Karpas-422 (cell line): ENCODE measurements around the gene USO1. TPM values are rescaled to one million over a fixed set of nuclear protein-coding genes. Genes with fewer than 3 reads are reported as not detected.

Experiments used
- DNase-seq: peaks from one replicate; pipeline ENCODE4 v3.0.0-alpha.2; 2015
- H2AFZ ChIP-seq: fragments of 200-600 bp; sonication (generic); 2 replicates; pipeline ENCODE4 v1.6.1; 2014; ENCODE audit warnings: antibody characterized with exemption, low read length, mixed read lengths
- H3K27ac ChIP-seq: fragments of 200-600 bp; sonication (generic); 2 replicates; pipeline ENCODE4 v1.5.1; 2014; ENCODE audit warnings: mild to moderate bottlenecking, low read length, moderate library complexity
- H3K27me3 ChIP-seq: fragments of 200-600 bp; sonication (generic); 2 replicates; pipeline ENCODE4 v1.6.1; 2014; ENCODE audit warnings: low read length, mixed read lengths
- H3K36me3 ChIP-seq: fragments of 200-600 bp; sonication (generic); 2 replicates; pipeline ENCODE4 v1.6.1; 2014; ENCODE audit warnings: low read length, mixed read lengths; ENCODE audit not compliant: insufficient read depth
- H3K4me1 ChIP-seq: fragments of 200-600 bp; sonication (generic); 2 replicates; pipeline ENCODE4 v1.6.1; 2014; ENCODE audit warnings: mild to moderate bottlenecking, low read length, mixed read lengths
- H3K4me2 ChIP-seq: fragments of 200-600 bp; sonication (generic); 2 replicates; pipeline ENCODE4 v1.6.1; 2014; ENCODE audit warnings: low read length, low read depth, mild to moderate bottlenecking; ENCODE audit not compliant: poor library complexity, severe bottlenecking
- H3K4me3 ChIP-seq: fragments of 200-600 bp; sonication (generic); 2 replicates; pipeline ENCODE4 v1.5.1; 2014; ENCODE audit warnings: mild to moderate bottlenecking, antibody characterized with exemption, low read length, mixed read lengths
- H3K79me2 ChIP-seq: fragments of 200-600 bp; sonication (generic); 2 replicates; pipeline ENCODE4 v1.6.1; 2014; ENCODE audit warnings: mild to moderate bottlenecking, low read length, mixed read lengths
- H3K9ac ChIP-seq: fragments of 200-600 bp; sonication (generic); 2 replicates; pipeline ENCODE4 v1.6.0; 2014; ENCODE audit warnings: low read length
- H3K9me2 ChIP-seq: fragments of 200-600 bp; sonication (generic), shearing (Covaris generic); replicated peaks from 2 replicates; pipeline ENCODE4 v1.6.0; 2014; ENCODE audit warnings: mild to moderate bottlenecking, low read length, moderate library complexity; ENCODE audit not compliant: insufficient read depth
- H3K9me3 ChIP-seq: fragments of 300-700, 200-600 bp; sonication (generic); 2 replicates; pipeline ENCODE4 v1.6.1; 2014; ENCODE audit warnings: low read length, mixed read lengths
- H4K20me1 ChIP-seq: fragments of 200-600 bp; sonication (generic); 2 replicates; pipeline ENCODE4 v1.6.1; 2014; ENCODE audit warnings: mild to moderate bottlenecking, antibody characterized with exemption, low read length, low read depth; ENCODE audit not compliant: insufficient read depth
- total RNA-seq: library from RNA; depleted of rRNA; stranded (reverse); fragments of >200 nt; shearing (Covaris generic); gene quantifications from 2 replicates; pipeline ENCODE4 v1.2.3, GENCODE V29; 2014; ENCODE audit warnings: low replicate concordance; rRNA removed

The USO1 gene
- total RNA-seq = 20.2 and 26.2 TPM in 2 replicates

DNA sequence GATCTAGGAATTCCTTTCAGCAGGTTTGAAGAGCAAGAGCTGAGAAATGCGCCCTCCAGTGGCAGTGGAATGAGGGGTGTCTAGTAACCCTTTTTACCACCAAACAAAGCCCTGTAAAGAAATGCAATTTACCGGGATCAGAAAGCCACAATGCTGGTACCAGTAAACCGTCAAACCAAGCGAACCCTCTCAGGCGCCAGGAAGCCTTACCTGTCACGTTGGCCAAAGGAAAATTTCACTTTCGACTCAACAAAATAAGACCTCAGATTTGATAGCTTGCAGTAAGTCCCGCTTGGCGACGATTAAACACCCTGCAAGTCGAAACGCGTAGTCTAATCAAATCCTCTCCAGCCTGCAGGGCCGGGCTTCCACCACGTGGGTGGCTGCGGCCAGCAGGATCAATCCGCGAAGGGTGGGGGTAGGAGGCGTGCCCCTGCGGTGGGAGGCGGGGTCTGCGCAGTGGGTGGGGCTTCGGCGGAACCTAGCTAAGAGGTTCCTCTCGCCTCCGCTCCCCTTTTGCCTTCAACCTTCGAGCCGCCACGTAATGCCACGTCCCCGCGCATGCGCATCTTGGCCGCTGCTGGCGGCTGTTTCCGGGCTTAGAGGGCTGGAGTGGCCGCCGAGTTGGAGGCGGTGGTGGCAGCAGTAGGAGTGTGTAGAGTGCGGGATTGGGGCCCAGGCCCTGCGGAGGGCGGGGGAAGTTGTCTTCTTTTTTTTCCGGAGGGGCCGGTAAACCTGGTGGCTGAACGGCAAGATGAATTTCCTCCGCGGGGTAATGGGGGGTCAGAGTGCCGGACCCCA is at the start of gene USO1:
TSS of gene USO1 (plus strand) at position 512 of the 801 bp plus-strand sequence. CDS start at position 755, 243 bp downstream.
- H3K9me3 ChIP-seq = no peaks in the 10 kb centered on the region
- peaks cover 47% of the 10 kb centered on the region for H3K79me2 ChIP-seq
- peak within 1 kb of the TSS; percentile 68 for H3K27ac ChIP-seq
- no peaks in the 10 kb centered on the region for H3K9me2 ChIP-seq
- no peaks in the 10 kb centered on the region for H3K36me3 ChIP-seq
- peak within 1 kb of the TSS; percentile 82 for H3K4me3 ChIP-seq
- H3K27me3 ChIP-seq = no peaks in the 10 kb centered on the region
- H3K4me1 ChIP-seq = peaks cover 44% of the 10 kb centered on the region
- H4K20me1 ChIP-seq = 0 out of 2 replicates have a peak, but pooled peaks cover 3% of the 10 kb centered on the region
- H2AFZ ChIP-seq = peak within 1 kb of the TSS; percentile 73
- peak within 1 kb of the TSS; percentile 79 for H3K4me2 ChIP-seq
- peak within 1 kb of the TSS; percentile 85 for H3K9ac ChIP-seq
- peak; percentile 100 for DNase-seq

DNA sequence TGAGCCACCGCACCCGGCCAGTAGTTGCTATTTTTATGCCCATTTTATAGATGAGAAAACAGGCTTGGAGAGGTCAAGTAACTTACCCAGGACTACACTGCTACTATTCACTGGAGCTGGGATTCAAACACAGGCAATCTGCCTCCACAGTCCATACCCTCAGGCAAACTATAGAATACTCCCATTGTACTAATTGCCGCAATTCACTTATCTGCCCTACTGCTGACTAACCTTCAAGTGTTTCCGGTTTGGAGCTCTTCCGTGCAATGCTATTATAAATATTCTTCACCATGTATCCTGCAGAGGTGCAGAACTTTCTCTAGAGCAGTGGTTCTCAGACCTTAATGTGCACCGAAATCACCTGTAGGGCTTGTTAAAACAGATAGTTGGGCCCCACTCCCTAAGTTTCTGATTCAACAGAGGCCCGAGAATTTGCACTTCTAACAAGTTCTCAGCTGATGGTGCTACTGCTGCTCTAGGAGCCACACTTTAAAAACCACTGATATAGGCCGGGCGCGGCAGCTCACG is 49.3 kb upstream of the USO1 start:
- peaks cover 29% of the 10 kb centered on the region for H4K20me1 ChIP-seq
- peaks cover 34% of the 10 kb centered on the region for H3K79me2 ChIP-seq
- H3K9ac ChIP-seq = no peak overlapping the region

DNA sequence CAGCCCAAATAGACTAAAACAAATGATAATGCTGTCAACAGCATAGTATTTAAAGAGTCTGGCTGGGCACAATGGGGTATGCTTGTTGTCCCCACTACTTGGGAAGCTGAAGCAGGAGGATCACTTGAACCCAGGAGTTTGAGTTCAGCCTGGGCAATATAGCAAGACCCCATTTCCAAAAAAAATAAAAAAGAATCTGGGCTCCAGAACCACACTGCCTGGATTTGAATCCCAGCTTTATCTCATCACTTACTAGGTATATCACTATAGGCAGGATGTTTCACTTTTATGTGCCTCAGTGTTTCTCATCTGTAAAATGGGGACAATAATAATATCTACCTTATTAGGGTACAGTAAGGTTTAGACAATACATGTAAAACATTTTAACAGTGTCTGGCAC is 45.9 kb upstream of the USO1 start:
- peaks cover 9% of the 10 kb centered on the region for H3K4me1 ChIP-seq
- H3K9ac ChIP-seq = no peak overlapping the region
- no peaks in the 10 kb centered on the region for H3K36me3 ChIP-seq
- H3K9me2 ChIP-seq = no peaks in the 10 kb centered on the region
- H3K79me2 ChIP-seq = 0 out of 2 replicates have a peak, but pooled peaks cover 2% of the 10 kb centered on the region
- H3K27me3 ChIP-seq = no peaks in the 10 kb centered on the region
- no peak overlapping the region for H3K4me2 ChIP-seq
- H3K27ac ChIP-seq = no peak overlapping the region
- no peak overlapping the region for H2AFZ ChIP-seq
- no peak for DNase-seq
- H4K20me1 ChIP-seq = no peaks in the 10 kb centered on the region
- no peak overlapping the region for H3K4me3 ChIP-seq
- H3K9me3 ChIP-seq = no peaks in the 10 kb centered on the region

More for the DNA sequence above, 49.3 kb upstream of the USO1 start:
- H3K4me2 ChIP-seq = no peak overlapping the region
- H3K4me1 ChIP-seq = peaks cover 28% of the 10 kb centered on the region
- H3K9me2 ChIP-seq = no peaks in the 10 kb centered on the region
- H3K9me3 ChIP-seq = no peaks in the 10 kb centered on the region
- no peak overlapping the region for H3K27ac ChIP-seq
- H2AFZ ChIP-seq = no peak overlapping the region
- H3K4me3 ChIP-seq = no peak overlapping the region
- H3K36me3 ChIP-seq = 0 out of 2 replicates have a peak, but pooled peaks cover 3% of the 10 kb centered on the region
- no peak for DNase-seq
- H3K27me3 ChIP-seq = no peaks in the 10 kb centered on the region

GRCh38 chr4:75678965-75679364 is 45.4 kb upstream of the USO1 start:
- H3K4me1 ChIP-seq = peaks cover 5% of the 10 kb centered on the region
- no peak overlapping the region for H3K9ac ChIP-seq
- H2AFZ ChIP-seq = no peak overlapping the region
- H3K79me2 ChIP-seq = 0 out of 2 replicates have a peak, but pooled peaks cover 2% of the 10 kb centered on the region
- H3K27me3 ChIP-seq = no peaks in the 10 kb centered on the region
- no peaks in the 10 kb centered on the region for H3K36me3 ChIP-seq
- H3K4me2 ChIP-seq = no peak overlapping the region
- DNase-seq = no peak
- no peaks in the 10 kb centered on the region for H4K20me1 ChIP-seq
- no peak overlapping the region for H3K27ac ChIP-seq
- no peaks in the 10 kb centered on the region for H3K9me3 ChIP-seq
- H3K9me2 ChIP-seq = no peaks in the 10 kb centered on the region
- no peak overlapping the region for H3K4me3 ChIP-seq

DNA sequence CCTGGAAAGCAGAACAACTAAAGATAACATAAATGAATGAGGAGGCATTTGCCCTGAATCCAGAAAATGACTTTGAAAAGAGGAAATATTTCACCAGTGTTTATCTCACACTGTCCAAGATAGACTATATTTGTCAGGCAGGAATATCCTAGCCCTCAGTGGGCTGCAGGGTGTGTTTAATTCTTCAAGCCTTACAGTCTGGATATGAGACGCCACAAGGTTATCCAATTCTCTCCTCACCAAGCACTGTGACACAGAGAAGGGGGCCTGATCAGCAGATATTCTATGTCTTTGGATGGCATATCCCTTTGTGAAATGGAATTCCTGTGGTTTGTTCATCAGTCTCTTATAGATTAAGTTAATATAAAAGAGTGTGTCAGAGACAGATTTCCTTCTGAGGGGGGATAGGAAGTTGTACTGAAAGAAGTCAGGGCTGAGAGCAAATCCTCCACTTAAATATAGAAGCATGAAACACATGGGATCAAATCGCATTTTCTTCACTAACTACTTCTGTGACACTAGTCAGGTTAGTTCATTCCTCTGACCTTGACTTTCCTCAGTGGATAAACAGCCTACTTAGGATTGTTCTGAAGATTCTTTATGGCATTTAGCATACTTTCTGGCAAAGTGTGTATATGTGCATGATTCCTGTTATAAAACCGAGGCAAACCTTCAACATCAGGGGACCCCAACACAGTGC is 44.4 kb upstream of the USO1 start:
- Histone ChIP-seq H3K9me2 (no peaks in the 10 kb centered on the region), H3K9me3 (no peaks in the 10 kb centered on the region), H2AFZ (no peak overlapping the region), H3K36me3 (no peaks in the 10 kb centered on the region), H3K9ac (no peak overlapping the region), H3K27me3 (no peaks in the 10 kb centered on the region), H3K4me1 (no peaks in the 10 kb centered on the region), H3K79me2 (no peaks in the 10 kb centered on the region), H3K27ac (no peak overlapping the region), H4K20me1 (no peaks in the 10 kb centered on the region), H3K4me3 (no peak overlapping the region), H3K4me2 (no peak overlapping the region)
- DNase-seq = no peak

DNA sequence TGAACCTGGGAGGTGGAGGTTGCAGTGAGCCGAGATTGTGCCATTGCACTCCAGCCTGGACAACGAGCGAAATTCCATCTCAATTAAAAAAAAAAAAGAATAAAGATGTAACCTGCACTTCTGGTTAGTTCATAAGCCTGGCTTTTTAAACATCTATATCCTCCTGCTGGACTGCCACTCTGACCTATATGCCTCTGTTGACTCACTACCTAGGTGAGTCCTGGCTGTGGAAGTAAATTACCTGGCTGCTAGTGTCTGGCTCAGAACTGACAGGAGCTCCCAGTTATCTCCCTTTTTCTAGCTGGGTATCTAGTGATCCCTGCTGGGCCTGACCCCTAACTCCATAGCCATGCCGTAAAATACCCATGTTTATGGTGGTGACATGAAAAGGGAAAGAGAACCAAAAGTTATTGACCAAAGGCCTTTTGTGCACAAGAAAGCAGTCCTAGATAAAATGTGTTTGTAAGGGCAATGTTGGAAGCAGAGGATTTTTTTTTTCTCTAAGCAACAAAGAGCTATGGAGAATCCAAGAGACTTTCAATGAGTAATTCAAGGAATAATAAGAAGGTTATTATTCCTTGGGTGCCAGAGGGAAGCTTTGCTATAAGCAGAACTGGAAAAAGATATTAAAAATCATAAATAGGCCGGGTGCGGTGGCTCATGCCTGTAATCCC is 40.8 kb upstream of the USO1 start:
- no peak overlapping the region for H3K9ac ChIP-seq
- H3K9me3 ChIP-seq = no peaks in the 10 kb centered on the region
- no peak for DNase-seq
- no peaks in the 10 kb centered on the region for H4K20me1 ChIP-seq
- H3K4me1 ChIP-seq = no peaks in the 10 kb centered on the region
- H3K36me3 ChIP-seq = no peaks in the 10 kb centered on the region
- no peaks in the 10 kb centered on the region for H3K79me2 ChIP-seq
- no peak overlapping the region for H3K4me3 ChIP-seq
- H3K27me3 ChIP-seq = no peaks in the 10 kb centered on the region
- H3K27ac ChIP-seq = no peak overlapping the region
- no peak overlapping the region for H2AFZ ChIP-seq
- H3K9me2 ChIP-seq = no peaks in the 10 kb centered on the region
- H3K4me2 ChIP-seq = no peak overlapping the region

- Histone ChIP-seq H2AFZ (no peak overlapping the region), H3K27me3 (no peaks in the 10 kb centered on the region), H3K27ac (no peak overlapping the region), H3K36me3 (no peaks in the 10 kb centered on the region), H3K4me2 (no peak overlapping the region), H3K4me3 (no peak overlapping the region), H3K9me2 (no peaks in the 10 kb centered on the region), H3K79me2 (no peaks in the 10 kb centered on the region), H3K9me3 (no peaks in the 10 kb centered on the region), H3K4me1 (no peaks in the 10 kb centered on the region), H3K9ac (no peak overlapping the region), H4K20me1 (no peaks in the 10 kb centered on the region)
- no peak for DNase-seq
Observed at GRCh38 chr4:75685546-75686189, 38.7 kb upstream of the USO1 start.
